HCT116 (cell line): ENCODE measurements around the gene CEACAM18. TPM values are rescaled to one million over a fixed set of nuclear protein-coding genes. Genes with fewer than 3 reads are reported as not detected.

Source experiments
- ATAC-seq: fragments of 200-7000 bp; cut with Tn5 transposase; 2 replicates; pipeline ENCODE4 v1.9.1; 2020; ENCODE audit warnings: mild to moderate bottlenecking, moderate library complexity
- BruUV-seq: library from RNA; stranded (reverse); fragments of 400-500 nt; replicated peaks from 2 replicates; lab custom pipeline; 2021; lab: Mats Ljungman, UMichigan
- CTCF ChIA-PET: fragments of 300-600 bp; sonication (Branson Sonifier 250); formaldehyde crosslinking; loops from one replicate; lab custom pipeline; 2021; ENCODE audit warnings: antibody characterized with exemption; lab: Charles Lee
- POLR2A ChIA-PET: fragments of 300-600, 350-600 bp; sonication (Branson Sonifier 250); formaldehyde crosslinking; loops from one replicate; lab custom pipeline; 2021; ENCODE audit warnings: antibody characterized with exemption; lab: Charles Lee
- RAD21 ChIA-PET, 2 experiments: fragments of 300-600 bp; sonication (Branson Sonifier 250); formaldehyde crosslinking; loops; one replicate each; lab custom pipeline; 2023; ENCODE audit warnings: low total read pairs in 2 of 2; ENCODE audit not compliant: uncharacterized antibody in 2 of 2, unreplicated experiment in 2 of 2, low non-redundant PET in 1 of 2; lab: Charles Lee
- DNase-seq: peaks from one replicate; pipeline ENCODE4 v3.0.0-alpha.2; 2010; ENCODE audit warnings: low read depth, low spot score
- H2AFZ ChIP-seq: fragments of 200-600 bp; shearing (Covaris generic), sonication (generic); 2 replicates; pipeline ENCODE4 v1.6.1; 2017; ENCODE audit warnings: low read depth, mixed run types, mixed read lengths, antibody characterized with exemption, low read length; ENCODE audit not compliant: poor library complexity, severe bottlenecking
- H3K27ac ChIP-seq: 2 replicates; pipeline ENCODE4 v1.5.1; 2012; ENCODE audit warnings: low read depth, low read length
- H3K27me3 ChIP-seq: fragments of 200-600 bp; sonication (generic); 2 replicates; pipeline ENCODE4 v1.6.1; 2016; ENCODE audit warnings: mixed run types, low read length, mixed read lengths; ENCODE audit not compliant: insufficient read depth
- H3K36me3 ChIP-seq, 2 experiments: fragments of 200-500 bp in 1 of 2; fragments of 200-600 bp in 1 of 2; sonication (Bioruptor generic) in 1 of 2; sonication (generic) in 1 of 2; 2 replicates each; pipeline versions ENCODE4 v1.5.1 to v1.6.1; 2014 to 2016; ENCODE audit warnings: low read length in 2 of 2, inconsistent platforms in 1 of 2, mixed read lengths in 1 of 2, mixed run types in 1 of 2; ENCODE audit not compliant: insufficient read depth in 2 of 2, control insufficient read depth in 1 of 2
- H3K4me1 ChIP-seq, 2 experiments: fragments of 200-600 bp in 1 of 2; sonication (generic) in 1 of 2; 2 replicates each; pipeline versions ENCODE4 v1.5.1 to v1.6.1; 2012 to 2017; ENCODE audit warnings: low read length in 2 of 2, inconsistent platforms in 1 of 2, mild to moderate bottlenecking in 1 of 2, mixed read lengths in 1 of 2, mixed run types in 1 of 2, moderate library complexity in 1 of 2; ENCODE audit not compliant: insufficient read depth in 2 of 2, control insufficient read depth in 1 of 2
- H3K4me2 ChIP-seq: fragments of 200-600 bp; sonication (generic); 2 replicates; pipeline ENCODE4 v1.6.1; 2017; ENCODE audit warnings: mixed run types, low read length, mixed read lengths
- H3K4me3 ChIP-seq, 2 experiments: fragments of 200-600 bp in 1 of 2; sonication (generic) in 1 of 2; replicated peaks in 1 of 2; 2 replicates each; pipeline ENCODE4 v1.5.1; 2011 to 2016; ENCODE audit warnings: low read length in 2 of 2, control low read depth in 1 of 2, low read depth in 1 of 2, mild to moderate bottlenecking in 1 of 2, mixed read lengths in 1 of 2, mixed run types in 1 of 2
- H3K79me2 ChIP-seq: fragments of 200-600 bp; sonication (generic); 2 replicates; pipeline ENCODE4 v1.6.1; 2017; ENCODE audit warnings: mild to moderate bottlenecking, mixed run types, low read length, moderate library complexity, mixed read lengths; ENCODE audit not compliant: insufficient read depth
- H3K9ac ChIP-seq: fragments of 200-600 bp; sonication (generic); 2 replicates; pipeline ENCODE4 v1.6.1; 2016; ENCODE audit warnings: low read length, mixed read lengths
- H3K9me2 ChIP-seq: fragments of 200-600 bp; sonication (generic), shearing (Covaris generic); 2 replicates; pipeline ENCODE4 v1.6.1; 2017; ENCODE audit warnings: mixed run types, mild to moderate bottlenecking, moderate library complexity; ENCODE audit not compliant: insufficient read depth
- H3K9me3 ChIP-seq, 2 experiments: fragments of 200-500 bp in 1 of 2; fragments of 200-600 bp in 1 of 2; sonication (Bioruptor generic) in 1 of 2; sonication (generic) in 1 of 2; 2 replicates each; pipeline ENCODE4 v1.6.1; 2014 to 2017; ENCODE audit warnings: low read length in 2 of 2, mixed read lengths in 2 of 2, inconsistent platforms in 1 of 2, low read depth in 1 of 2, mild to moderate bottlenecking in 1 of 2, mixed run types in 1 of 2, moderate library complexity in 1 of 2; ENCODE audit not compliant: control insufficient read depth in 1 of 2, insufficient read depth in 1 of 2
- H4K20me1 ChIP-seq: fragments of 200-600 bp; sonication (generic), shearing (Covaris generic); 2 replicates; pipeline ENCODE4 v1.6.1; 2017; ENCODE audit warnings: mixed run types, mild to moderate bottlenecking, moderate library complexity; ENCODE audit not compliant: insufficient read depth
- CBX3 ChIP-seq: IDR thresholded peaks from 2 replicates; pipeline ENCODE4 v1.6.1; 2012; ENCODE audit warnings: low read depth
- EGR1 ChIP-seq: IDR thresholded peaks from 2 replicates; pipeline ENCODE4 v1.6.1; 2012; ENCODE audit warnings: low read depth
- ELF1 ChIP-seq: IDR thresholded peaks from 2 replicates; pipeline ENCODE4 v1.6.1; 2012; ENCODE audit warnings: low read depth, borderline replicate concordance
- EZH2phosphoT487 ChIP-seq: fragments of 200-600 bp; IDR thresholded peaks from 2 replicates; pipeline ENCODE4 v1.6.1; 2018; ENCODE audit warnings: antibody characterized with exemption, borderline replicate concordance
- JUND ChIP-seq: IDR thresholded peaks from 2 replicates; pipeline ENCODE4 v1.6.1; 2012
- POLR2A ChIP-seq: IDR thresholded peaks from 2 replicates; pipeline ENCODE4 v1.7.0; 2011; ENCODE audit warnings: borderline replicate concordance; ENCODE audit not compliant: insufficient read depth, insufficient read length; ENCODE audit errors: extremely low read depth
- RAD21 ChIP-seq: IDR thresholded peaks from 2 replicates; pipeline ENCODE4 v1.6.1; 2012; ENCODE audit warnings: low read depth, mild to moderate bottlenecking
- SP1 ChIP-seq: IDR thresholded peaks from 2 replicates; pipeline ENCODE4 v1.6.1; 2012; ENCODE audit warnings: low read depth
- SRF ChIP-seq: IDR thresholded peaks from 2 replicates; pipeline ENCODE4 v1.6.1; 2012; ENCODE audit warnings: low read depth
- TCF7L2 ChIP-seq: IDR thresholded peaks from 2 replicates; pipeline ENCODE4 v1.7.0; 2011; ENCODE audit warnings: borderline replicate concordance, inconsistent platforms; ENCODE audit not compliant: insufficient read depth, insufficient read length; ENCODE audit errors: extremely low read depth
- YY1 ChIP-seq: IDR thresholded peaks from 2 replicates; pipeline ENCODE4 v1.6.1; 2011; ENCODE audit warnings: low read length, low read depth, moderate library complexity, mild to moderate bottlenecking; ENCODE audit not compliant: insufficient replicate concordance; ENCODE audit errors: extremely low read depth
- ZFX ChIP-seq: fragments of 450-650 bp; IDR thresholded peaks from 2 replicates; pipeline ENCODE4 v1.6.1; 2017
- intact Hi-C: fragments of 100-400 bp; cut with micrococcal nuclease; formaldehyde crosslinking; loops from 2 replicates; pipeline ENCODE4 v1.10.0; 2022
- total RNA-seq: library from RNA; stranded (reverse); gene quantifications from one replicate; pipeline ENCODE4 v1.2.1, GENCODE V29; 2021; ENCODE audit not compliant: unreplicated experiment
- TF ChIP-seq, protein P1 (sequence below), 3 experiments: fragments of 200-600 bp in 1 of 3; sonication (generic) in 1 of 3; IDR thresholded peaks in 2 of 3; conservative IDR thresholded peaks in 1 of 3; 2 replicates each; pipeline ENCODE4 v1.5.1; 2012 to 2017; ENCODE audit warnings: low read depth in 2 of 3, low read length in 2 of 3, antibody characterized with exemption in 1 of 3, borderline replicate concordance in 1 of 3, control low read depth in 1 of 3, mild to moderate bottlenecking in 1 of 3, mixed read lengths in 1 of 3, mixed run types in 1 of 3, moderate library complexity in 1 of 3; ENCODE audit not compliant: insufficient read depth in 1 of 3
- TF ChIP-seq, protein P2 (sequence below): IDR thresholded peaks from 2 replicates; pipeline ENCODE4 v1.6.1; 2012; ENCODE audit warnings: low read depth

CEACAM18 gene
- total RNA-seq, 1 experiment from 2014 or later = not detected

- H4K20me1 ChIP-seq = no peaks in the 10 kb centered on the region
- no peak overlapping the region for H3K9ac ChIP-seq
- H3K4me3 ChIP-seq = no peak overlapping the region
- no peaks in the 10 kb centered on the region for H3K36me3 ChIP-seq
- H3K4me2 ChIP-seq = no peak overlapping the region
- no peak overlapping the region for H2AFZ ChIP-seq
- BruUV-seq = no TSS peak
- ChIA-PET CTCF (no interaction called here), RAD21 (no interaction called here), POLR2A (no interaction called here)
- ATAC-seq = no peak
- peaks cover 4% of the 10 kb centered on the region for H3K27me3 ChIP-seq
- intact Hi-C loops = no loop called here
- H3K27ac ChIP-seq = no peak overlapping the region
- H3K4me1 ChIP-seq = no peaks in the 10 kb centered on the region
- TF ChIP-seq TCF7L2 (no peak), YY1 (no peak), SP1 (no peak), POLR2A (no peak), SRF (no peak), EGR1 (no peak), RAD21 (no peak), JUND (no peak), CBX3 (no peak), ZFX (no peak), EZH2phosphoT487 (no peak), ELF1 (no peak)
- TF ChIP-seq, protein P1, sequence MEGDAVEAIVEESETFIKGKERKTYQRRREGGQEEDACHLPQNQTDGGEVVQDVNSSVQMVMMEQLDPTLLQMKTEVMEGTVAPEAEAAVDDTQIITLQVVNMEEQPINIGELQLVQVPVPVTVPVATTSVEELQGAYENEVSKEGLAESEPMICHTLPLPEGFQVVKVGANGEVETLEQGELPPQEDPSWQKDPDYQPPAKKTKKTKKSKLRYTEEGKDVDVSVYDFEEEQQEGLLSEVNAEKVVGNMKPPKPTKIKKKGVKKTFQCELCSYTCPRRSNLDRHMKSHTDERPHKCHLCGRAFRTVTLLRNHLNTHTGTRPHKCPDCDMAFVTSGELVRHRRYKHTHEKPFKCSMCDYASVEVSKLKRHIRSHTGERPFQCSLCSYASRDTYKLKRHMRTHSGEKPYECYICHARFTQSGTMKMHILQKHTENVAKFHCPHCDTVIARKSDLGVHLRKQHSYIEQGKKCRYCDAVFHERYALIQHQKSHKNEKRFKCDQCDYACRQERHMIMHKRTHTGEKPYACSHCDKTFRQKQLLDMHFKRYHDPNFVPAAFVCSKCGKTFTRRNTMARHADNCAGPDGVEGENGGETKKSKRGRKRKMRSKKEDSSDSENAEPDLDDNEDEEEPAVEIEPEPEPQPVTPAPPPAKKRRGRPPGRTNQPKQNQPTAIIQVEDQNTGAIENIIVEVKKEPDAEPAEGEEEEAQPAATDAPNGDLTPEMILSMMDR (IDR thresholded peaks at IDR 0.05 in 2 of 3, conservative IDR thresholded peaks at IDR 0.05 in 1 of 3; ENCODE audit: borderline replicate concordance in 1 of 3, insufficient read depth in 1 of 3, low read depth in 2 of 3, low read length in 2 of 3) = no peak
- TF ChIP-seq, protein P2, sequence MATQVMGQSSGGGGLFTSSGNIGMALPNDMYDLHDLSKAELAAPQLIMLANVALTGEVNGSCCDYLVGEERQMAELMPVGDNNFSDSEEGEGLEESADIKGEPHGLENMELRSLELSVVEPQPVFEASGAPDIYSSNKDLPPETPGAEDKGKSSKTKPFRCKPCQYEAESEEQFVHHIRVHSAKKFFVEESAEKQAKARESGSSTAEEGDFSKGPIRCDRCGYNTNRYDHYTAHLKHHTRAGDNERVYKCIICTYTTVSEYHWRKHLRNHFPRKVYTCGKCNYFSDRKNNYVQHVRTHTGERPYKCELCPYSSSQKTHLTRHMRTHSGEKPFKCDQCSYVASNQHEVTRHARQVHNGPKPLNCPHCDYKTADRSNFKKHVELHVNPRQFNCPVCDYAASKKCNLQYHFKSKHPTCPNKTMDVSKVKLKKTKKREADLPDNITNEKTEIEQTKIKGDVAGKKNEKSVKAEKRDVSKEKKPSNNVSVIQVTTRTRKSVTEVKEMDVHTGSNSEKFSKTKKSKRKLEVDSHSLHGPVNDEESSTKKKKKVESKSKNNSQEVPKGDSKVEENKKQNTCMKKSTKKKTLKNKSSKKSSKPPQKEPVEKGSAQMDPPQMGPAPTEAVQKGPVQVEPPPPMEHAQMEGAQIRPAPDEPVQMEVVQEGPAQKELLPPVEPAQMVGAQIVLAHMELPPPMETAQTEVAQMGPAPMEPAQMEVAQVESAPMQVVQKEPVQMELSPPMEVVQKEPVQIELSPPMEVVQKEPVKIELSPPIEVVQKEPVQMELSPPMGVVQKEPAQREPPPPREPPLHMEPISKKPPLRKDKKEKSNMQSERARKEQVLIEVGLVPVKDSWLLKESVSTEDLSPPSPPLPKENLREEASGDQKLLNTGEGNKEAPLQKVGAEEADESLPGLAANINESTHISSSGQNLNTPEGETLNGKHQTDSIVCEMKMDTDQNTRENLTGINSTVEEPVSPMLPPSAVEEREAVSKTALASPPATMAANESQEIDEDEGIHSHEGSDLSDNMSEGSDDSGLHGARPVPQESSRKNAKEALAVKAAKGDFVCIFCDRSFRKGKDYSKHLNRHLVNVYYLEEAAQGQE = no peak
- DNase-seq = no peak
- H3K79me2 ChIP-seq = no peaks in the 10 kb centered on the region
- H3K9me2 ChIP-seq = no peaks in the 10 kb centered on the region
- no peaks in the 10 kb centered on the region for H3K9me3 ChIP-seq
Measured at GRCh38 chr19:51505904-51506303, 27.6 kb downstream of the CEACAM18 start.
